ENCODE data around the gene CDT1.
A peak's percentile ranks its signal among the peaks of the same experiment; 100 is the strongest.
"Not testable (repeated sequence)": the region's sequence is repeated elsewhere in the genome, so short reads cannot be mapped to it uniquely, and the experiment has no call there.

CDT1 gene

GRCh38 chr16:88784074-88784855 is 19.3 kb upstream of the CDT1 start:
- peak; percentile 82 for DNase-seq

DNA sequence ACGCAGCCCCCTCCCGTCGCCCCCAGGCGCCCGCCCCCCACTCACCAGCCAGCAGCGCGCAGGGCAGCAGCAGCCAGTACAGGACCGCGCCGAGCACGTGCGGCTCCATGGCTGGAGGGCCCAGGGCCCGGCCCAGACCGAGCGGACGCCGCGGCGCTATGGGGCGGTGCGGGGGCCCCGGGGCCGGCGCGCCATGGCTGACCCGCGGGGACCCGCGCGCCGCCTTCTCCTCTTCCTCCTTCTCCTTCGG is 18.8 kb upstream of the CDT1 start:
- DNase-seq = no peak

DNA sequence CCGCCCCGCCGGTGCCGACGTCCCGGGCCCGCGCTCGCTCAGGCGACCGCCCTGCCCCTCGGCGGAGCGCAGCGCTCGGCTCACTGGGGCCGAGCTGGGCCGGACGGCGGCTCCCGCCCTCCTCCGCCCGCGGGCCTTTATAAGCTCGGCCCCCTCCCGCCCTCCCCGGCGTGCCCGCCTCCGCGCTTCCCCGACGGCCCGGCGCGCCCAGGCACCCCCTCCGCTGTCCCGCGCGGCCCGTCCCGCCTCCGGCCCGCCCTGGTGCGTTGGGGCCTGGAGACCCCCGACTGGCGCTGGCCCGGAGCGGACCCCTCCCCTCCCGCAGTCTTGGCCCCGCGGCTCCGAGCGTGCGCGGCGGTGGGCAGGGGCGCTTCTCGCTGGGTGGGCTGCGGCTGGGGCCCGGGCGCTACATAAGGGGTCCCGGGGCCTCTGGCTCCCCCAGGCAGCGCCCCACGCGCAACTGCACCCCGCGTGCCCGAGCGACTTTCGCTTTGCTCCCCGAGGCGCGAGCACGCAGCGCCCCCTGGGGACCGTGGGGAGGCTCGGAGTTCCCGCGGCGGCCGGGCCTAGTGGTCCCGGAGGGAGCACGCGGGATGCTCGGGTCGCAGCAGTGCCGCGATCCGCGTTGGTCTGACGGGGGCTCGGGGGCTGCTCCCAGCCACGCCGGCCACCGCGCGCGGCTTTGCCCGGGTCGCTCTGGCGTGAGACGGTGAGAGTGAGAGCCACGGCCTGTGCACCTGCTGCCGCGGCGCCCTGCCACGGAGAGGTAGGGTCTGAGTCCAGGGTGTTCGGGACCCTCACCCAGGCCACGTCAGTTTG is 18.3 kb upstream of the CDT1 start, which contains the start of gene PIEZO1:
TSS of gene PIEZO1 (minus strand) at position 115 of the 819 bp plus-strand sequence. CDS start 256 bp downstream, outside the sequence.
- DNase-seq = peak; percentile 71

GRCh38 chr16:88787579-88788314 is 15.8 kb upstream of the CDT1 start:
- no peak for DNase-seq

DNA sequence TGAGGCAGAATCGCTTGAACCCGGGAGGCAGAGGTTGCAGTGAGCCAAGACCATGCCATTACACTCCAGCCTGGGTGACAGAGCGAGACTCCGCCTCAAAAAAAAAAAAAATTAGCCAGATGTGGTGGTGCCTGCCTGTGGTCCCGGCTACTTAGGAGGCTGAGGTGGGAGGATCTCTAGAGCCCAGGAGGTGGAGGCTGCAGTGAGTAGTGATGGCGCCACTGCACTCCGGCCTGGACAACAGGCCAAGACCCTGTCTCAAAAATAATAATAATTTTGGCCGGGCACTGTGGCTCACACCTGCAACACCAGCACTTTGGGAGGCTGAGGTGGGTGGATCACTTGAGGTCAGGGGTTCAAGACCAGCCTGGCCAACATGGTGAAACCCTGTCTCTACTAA is 14.8 kb upstream of the CDT1 start:
- not testable (repeated sequence) for DNase-seq

DNA sequence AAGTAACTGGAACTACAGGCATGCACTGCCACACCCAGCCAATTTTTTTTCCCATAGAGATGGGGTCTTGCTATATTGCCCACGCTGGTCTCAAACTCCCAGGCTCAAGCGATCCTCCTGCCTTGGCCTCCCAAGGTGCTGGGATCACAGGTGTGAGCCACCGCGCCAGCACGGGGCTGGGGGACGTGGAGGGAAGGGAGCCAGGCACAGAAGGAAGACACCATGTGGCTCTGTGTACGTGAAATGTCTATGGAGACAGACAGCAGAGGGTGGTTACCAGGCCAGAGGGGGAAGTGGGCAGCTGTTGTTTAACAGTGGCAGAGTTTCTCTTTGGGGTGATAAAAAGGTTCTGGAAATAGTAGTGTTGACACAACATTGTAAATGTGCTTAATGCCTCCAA is 14.0 kb upstream of the CDT1 start:
- DNase-seq = no peak

DNA sequence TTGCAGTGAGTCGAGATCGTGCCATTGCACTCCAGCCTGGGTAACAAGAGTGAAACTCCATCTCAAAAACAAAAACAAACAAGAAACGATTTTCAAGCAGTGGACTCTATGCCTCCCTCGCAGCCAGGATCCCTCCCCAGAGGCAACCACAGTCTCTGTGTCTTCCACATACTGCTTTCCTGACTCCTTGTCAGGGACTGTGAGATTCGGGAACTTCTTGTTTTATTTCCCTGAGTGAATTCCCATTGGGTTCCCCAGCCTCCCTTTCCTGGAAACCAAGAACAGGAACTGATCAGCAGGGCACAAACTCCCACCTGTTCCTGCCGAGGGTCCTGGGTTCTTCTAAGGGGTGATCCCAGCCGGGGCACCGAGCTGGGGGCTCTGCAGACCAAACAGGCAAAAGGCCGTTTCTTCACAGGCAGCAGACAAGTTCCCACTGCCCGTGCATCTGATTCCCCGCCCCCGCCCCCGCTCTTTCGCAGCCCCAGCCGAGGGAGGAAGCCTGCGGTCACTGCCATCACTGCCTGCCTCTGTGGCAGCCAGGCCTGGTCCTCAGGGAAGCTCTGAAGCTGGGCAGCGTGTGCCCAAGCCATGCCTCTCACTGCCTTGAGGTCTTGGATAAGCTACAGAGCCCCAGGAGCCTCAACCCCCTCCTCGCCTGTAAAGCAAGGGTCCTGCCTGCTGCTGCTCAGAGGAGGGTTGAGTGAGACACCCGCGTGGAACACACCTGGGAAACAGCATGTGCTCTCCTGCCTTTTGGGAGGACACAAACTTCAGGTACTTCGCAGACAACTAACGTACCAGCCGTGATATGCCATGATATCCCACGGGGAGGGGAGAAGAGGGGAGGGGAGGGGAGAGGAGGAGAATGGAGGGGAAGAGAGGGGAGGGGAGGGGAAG is 13.0 kb upstream of the CDT1 start:
- no peak for DNase-seq

- DNase-seq = no peak
Observed at GRCh38 chr16:88792078-88792550, 11.5 kb upstream of the CDT1 start.

GRCh38 chr16:88792668-88793250 is 10.8 kb upstream of the CDT1 start:
- no peak for DNase-seq

DNA sequence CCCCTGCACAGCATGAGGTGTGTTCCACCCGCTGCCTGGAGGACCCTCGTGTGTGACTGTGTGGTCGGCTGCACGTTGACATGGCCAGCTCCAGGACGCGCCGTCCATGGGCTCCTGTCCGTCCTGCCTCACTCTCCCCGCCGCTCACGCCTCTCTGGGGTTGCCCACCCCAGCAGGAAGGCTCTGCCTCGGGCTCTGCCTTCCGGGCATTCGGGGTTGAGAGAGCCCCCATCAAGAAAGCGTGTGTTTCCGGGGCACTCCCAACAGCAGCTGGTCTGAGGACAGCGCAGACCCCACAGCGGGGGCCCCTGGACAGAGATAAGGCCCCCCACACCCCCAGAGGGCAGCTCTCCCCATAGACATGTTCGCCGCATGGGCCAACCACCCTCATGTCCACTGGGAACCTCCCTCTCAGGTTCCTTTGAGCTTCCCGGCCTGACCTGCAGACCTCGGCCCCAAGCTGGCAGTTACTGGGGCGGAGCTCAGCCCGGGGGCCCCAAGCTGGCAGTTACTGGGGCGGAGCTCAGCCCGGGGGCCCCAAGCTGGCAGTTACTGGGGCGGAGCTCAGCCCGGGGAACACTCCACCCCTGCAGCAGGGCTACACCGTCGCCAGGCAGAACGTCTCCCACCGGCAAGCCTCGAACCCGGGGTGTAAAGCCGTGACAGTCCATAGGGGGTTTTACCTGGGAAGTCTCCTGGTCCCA is 10.2 kb upstream of the CDT1 start:
- no peak for DNase-seq

DNA sequence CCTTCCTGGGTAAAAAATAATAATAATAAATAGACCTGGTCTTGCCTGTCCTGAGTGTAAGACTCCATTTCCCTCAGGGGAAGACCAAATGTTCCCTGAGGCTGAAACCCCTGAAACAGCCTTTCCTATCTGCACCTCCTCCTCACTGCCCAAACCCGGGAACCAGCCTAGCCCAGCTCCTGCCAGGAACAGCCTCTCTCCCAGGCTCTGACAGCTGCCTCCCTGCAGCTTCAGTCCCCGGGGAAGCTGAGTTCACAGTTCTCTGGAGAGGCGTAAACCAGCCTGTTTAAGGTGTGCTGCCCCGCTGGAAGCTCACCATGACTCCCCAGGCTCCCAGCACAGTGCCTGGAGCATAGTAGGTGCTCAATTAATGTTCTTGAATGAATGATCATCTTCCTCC is 7.3 kb upstream of the CDT1 start:
- no peak for DNase-seq

DNA sequence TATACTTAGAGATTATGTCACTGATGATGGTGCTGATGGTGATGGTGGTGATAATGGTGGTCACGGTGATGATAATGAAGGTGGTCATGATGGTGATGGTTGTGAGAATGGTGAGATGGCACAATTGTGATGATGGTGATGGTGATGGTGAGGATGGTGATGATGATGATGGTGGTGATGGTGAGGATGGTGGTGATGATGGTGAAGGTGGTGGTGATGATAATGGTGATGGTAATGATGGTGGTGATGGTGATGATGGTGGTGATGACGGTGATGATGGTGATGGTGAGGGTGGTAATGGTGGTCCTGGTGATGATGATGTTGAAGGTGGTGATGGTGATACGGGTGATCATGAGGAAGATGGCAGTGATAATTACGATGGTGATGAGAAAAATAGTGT is 5.5 kb upstream of the CDT1 start:
- DNase-seq = no peak

DNA sequence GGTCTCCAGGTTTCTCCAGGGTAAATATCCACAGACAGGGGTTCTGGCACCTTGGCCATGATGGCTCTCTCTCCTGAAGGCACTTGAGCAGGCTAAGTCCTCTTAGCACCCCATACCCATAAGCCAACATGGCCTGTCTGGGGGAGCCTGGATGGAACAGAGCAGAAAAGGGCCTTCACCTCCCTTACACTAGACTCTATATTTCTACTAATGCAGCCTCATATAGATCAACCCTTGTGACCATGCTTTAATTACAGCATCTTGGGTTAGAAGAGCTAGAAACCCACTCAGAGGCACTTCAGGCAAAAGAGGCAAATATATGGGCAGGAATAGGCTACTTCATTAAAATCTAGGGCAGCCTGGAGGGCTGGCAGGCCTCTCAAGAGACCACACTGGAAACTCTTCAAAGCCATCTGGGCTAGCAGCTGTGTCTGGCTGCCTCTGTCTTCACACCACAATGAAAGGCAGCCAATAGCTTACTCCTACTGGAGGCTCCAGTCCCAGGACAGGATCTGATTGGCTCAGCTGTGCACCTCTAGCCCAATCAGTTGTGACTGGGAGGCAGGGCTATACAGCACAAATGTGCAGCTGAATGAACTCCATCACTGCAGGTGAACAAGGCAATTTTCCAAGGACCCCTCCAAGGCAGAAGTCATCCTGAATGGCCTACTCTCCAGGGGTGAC is 4.7 kb upstream of the CDT1 start:
- no peak for DNase-seq

DNA sequence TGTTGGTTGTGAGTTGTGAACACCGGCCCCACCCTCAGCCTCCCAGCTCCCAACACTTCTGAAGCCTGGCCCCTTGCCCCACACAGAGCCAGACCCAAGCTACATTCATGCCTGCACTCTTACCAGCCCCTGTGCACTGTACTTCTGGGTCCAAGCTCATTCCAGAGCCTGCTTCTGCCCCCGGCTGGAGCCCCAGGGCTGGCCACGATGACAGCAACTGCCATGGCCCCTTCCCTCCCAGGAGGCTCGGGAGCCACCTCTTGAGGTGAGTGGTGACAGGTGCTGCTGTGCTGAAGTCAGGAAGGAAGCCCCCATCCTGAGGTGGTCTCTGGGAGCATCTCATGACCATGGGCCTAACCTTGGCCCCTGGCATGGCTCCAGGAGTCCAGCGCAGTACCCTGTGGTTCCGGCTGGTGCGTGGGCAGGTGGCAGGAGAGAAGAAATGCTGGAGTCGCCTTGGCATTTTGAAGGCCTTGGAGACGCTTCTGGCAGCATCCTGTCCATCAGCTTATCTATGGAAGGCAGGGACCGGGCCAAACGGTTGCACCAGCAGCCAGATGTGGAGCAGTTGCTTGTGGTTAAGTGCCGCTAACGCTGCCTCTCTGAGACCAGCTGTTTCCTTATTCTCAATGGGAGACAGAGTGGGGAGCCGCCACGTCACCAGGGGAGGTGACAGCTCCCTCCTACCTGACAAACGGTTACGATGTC is 3.9 kb upstream of the CDT1 start:
- no peak for DNase-seq

DNA sequence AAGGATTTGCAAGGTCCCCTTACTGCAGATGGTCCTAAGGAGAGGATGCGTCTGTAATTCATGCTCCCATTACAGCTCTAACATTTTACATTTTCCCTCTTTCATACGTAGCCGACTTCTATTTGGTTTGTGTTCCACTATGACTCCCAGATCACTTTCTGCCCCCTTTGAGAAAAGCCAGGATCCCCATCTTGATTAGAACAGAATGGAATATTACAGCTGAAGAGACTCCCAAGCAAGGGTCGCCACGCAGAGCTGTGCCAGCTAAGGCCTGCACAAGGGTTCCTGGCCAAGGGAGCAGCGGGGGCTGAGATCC is 3.4 kb upstream of the CDT1 start:
- DNase-seq = no peak

GRCh38 chr16:88804173-88804551 is 573 bp downstream of the CDT1 start:
- no peak for DNase-seq

DNA sequence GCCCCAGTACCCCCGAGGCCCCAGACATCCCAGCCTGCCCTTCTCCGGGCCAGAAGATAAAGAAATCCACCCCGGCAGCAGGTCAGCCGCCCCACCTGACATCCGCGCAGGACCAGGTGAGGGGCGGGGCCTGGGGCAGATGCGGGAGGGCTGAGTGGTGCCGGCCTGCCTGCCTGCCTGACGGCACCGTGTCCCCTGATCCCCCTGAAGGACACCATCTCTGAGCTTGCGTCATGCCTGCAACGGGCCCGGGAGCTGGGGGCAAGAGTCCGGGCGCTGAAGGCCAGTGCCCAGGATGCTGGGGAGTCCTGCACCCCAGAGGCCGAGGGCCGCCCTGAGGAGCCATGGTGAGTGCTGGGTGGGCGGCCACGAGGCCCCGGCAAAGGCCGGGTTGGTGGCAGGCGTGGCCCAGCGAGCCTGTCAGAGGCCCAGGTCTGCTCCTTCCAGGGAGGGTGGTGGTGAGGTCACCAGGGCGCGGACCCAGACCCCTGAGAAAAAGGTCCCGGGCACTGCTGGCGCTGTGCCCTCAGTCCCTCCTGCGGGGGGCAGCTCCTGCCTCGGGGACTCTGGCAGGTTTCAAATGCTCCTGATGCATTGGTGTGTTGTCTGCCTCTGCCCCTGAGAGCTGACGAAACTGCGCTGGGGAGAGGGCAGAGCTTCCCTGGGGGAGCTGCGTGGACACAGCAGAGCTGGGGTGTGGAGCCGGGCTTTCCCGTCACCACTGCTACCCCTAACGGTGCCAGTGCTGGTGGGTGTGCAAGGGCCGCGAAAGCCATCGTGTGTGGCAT is 1.2 kb downstream of the CDT1 start:
- no peak for DNase-seq

GRCh38 chr16:88805340-88805715 is 1.7 kb downstream of the CDT1 start:
- no peak for DNase-seq

DNA sequence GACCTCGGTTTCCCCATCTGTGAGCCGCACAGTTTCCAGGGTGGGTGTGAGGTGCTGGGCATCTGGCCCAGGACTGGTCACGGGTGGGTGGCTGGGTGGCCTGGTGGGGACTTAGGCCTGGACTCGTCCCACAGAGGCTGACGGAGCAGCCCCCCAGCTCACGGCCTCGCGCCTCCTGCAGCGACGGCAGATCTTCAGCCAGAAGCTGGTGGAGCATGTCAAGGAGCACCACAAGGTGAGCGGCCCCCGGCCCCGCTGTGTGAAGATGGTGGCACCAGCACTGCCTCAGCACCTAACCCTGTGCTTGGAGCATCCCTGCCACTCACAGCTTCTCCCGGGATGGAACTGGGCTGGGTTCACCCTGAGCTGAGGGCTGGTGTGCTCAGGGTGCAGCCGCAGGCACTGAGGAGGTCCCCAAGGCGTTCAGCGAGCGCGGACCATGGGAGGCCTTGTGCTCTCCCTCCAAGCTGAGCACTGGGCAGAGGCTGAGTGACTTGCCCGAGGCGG is 2.4 kb downstream of the CDT1 start:
- no peak for DNase-seq
